GM23338 (cell line): ENCODE data around the gene IQSEC2.

Experiments used
- CREB1 ChIP-seq: fragments of 250-450 bp; sonication (Bioruptor Pico); IDR thresholded peaks from 2 replicates; pipeline ENCODE4 v1.5.0; 2020; ENCODE audit warnings: low read depth, mild to moderate bottlenecking, moderate library complexity
- CTCF ChIP-seq, 2 experiments: fragments of 200-600 bp in 1 of 2; sonication (generic) in 1 of 2; conservative IDR thresholded peaks; 2 replicates each; pipeline versions ENCODE4 v1.5.1 to v1.6.1; 2016 to 2017; ENCODE audit warnings: antibody characterized with exemption in 2 of 2, low read depth in 2 of 2, mild to moderate bottlenecking in 2 of 2, moderate library complexity in 1 of 2
- ETS1 ChIP-seq: IDR thresholded peaks from 2 replicates; pipeline ENCODE4 v1.6.1; 2016; ENCODE audit warnings: antibody characterized with exemption
- EZH2 ChIP-seq: fragments of 200-600 bp; sonication (generic); IDR thresholded peaks from one replicate; pipeline ENCODE4 v1.8.0; 2017; ENCODE audit warnings: antibody characterized with exemption, mild to moderate bottlenecking, low read depth; ENCODE audit not compliant: unreplicated experiment
- EZH2phosphoT487 ChIP-seq: fragments of 200-600 bp; sonication (generic); IDR thresholded peaks from one replicate; pipeline ENCODE4 v1.8.1; 2018; ENCODE audit warnings: antibody characterized with exemption; ENCODE audit not compliant: unreplicated experiment
- JUNB ChIP-seq: IDR thresholded peaks from one replicate; pipeline ENCODE4 v1.6.1; 2016; ENCODE audit warnings: antibody characterized with exemption; ENCODE audit not compliant: unreplicated experiment
- POLR2AphosphoS5 ChIP-seq: IDR thresholded peaks from 2 replicates; pipeline ENCODE4 v1.6.1; 2016; ENCODE audit warnings: antibody characterized with exemption, low read depth
- REST ChIP-seq: IDR thresholded peaks from one replicate; pipeline ENCODE4 v1.6.1; 2018; ENCODE audit warnings: antibody characterized with exemption; ENCODE audit not compliant: unreplicated experiment
- STAT1 ChIP-seq: IDR thresholded peaks from one replicate; pipeline ENCODE4 v1.6.1; 2016; ENCODE audit warnings: antibody characterized with exemption; ENCODE audit not compliant: unreplicated experiment

- TF ChIP-seq REST = no peak
- TF ChIP-seq EZH2 = no peak
- peak; percentile 65 to 79 for TF ChIP-seq CTCF (conservative IDR thresholded peaks at IDR 0.05; ENCODE audit: low read depth in 2 of 2)
- no peak for TF ChIP-seq POLR2AphosphoS5
- no peak for TF ChIP-seq EZH2phosphoT487
- no peak for TF ChIP-seq ETS1
- TF ChIP-seq CREB1 (CRISPR knock-in tag) = no peak
- TF ChIP-seq JUNB = no peak
- no peak for TF ChIP-seq STAT1
Observed at GRCh38 chrX:53284684-53285447, 3.5 kb upstream of the IQSEC2 start.
